ENCODE data around the gene MAEA. TPM values are rescaled to one million over a fixed set of nuclear protein-coding genes. Genes with fewer than 3 reads are reported as not detected.
A peak's percentile ranks its signal among the peaks of the same experiment; 100 is the strongest.

The MAEA gene
- total and polyA plus RNA-seq, 4 donors: 20.9 to 33.9 (median 29.8) TPM

DNA sequence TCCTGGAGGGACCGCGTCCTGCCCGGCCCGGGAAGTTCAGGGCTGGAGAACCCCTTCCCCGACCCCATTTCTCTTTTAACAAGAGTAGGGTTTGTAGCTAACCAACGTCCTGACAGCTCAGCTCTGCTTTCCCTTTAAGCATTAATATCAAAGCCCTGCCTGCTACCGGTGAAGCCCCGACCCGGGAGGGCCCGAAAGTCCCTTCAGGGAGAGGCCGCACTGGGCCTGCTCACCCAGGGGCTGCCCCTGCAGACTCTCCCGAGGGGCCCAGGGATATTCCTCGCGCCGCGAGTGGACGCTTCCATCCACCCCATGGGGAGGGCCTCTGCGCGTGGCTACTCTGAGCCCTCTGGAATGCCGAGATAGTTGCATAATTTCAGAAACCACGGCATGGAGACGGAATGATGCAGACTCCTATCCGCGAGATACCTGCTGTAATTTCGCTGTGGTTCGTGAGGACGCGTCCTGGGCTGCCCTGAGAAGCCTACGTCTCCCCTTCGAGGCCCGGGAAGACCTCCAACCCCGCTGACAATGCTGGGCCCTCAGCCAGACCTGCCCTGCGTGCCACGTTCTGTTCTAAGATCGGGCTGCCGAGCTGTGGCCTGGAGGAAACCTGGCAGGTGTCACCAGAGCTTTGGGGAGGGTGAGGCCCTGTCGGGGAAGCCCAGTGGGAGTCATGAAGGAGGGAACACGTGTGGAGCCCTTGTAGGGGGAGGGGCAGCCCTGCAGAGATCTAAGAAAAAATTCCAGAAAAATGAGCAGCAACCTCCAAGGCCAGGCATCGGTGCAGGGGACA lies 39.8 kb upstream of the MAEA start:
- WGBS: 38% methylated on average over 39 of the region's 39 CpGs

More for the DNA sequence above, 39.8 kb upstream of the MAEA start:
- peak overlapping the region; percentile 32 to 79 for H3K9ac ChIP-seq (ENCODE audit: low read depth in 1 of 2, low read length in 2 of 2)
- H3K9me3 ChIP-seq (ENCODE audit: control insufficient read depth in 4 of 4, low read length in 3 of 4): peaks cover 0 to 7% (median 0%) of the 10 kb centered on the region in 4 donors
- H3K4me3 ChIP-seq (ENCODE audit: low read depth in 1 of 3, low read length in 3 of 3): peak overlapping the region; percentile 64 to 71 (median 66)
- TF ChIP-seq FOXA1 (IDR thresholded peaks at IDR 0.05): no peak
- no peak for TF ChIP-seq RAD21 (IDR thresholded peaks at IDR 0.05)
- TF ChIP-seq, protein P1, sequence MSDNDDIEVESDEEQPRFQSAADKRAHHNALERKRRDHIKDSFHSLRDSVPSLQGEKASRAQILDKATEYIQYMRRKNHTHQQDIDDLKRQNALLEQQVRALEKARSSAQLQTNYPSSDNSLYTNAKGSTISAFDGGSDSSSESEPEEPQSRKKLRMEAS (IDR thresholded peaks at IDR 0.05): no peak
- no peak for TF ChIP-seq EGR1 (IDR thresholded peaks at IDR 0.05; ENCODE audit: low read depth in 2 of 2)
- TF ChIP-seq, protein P2, sequence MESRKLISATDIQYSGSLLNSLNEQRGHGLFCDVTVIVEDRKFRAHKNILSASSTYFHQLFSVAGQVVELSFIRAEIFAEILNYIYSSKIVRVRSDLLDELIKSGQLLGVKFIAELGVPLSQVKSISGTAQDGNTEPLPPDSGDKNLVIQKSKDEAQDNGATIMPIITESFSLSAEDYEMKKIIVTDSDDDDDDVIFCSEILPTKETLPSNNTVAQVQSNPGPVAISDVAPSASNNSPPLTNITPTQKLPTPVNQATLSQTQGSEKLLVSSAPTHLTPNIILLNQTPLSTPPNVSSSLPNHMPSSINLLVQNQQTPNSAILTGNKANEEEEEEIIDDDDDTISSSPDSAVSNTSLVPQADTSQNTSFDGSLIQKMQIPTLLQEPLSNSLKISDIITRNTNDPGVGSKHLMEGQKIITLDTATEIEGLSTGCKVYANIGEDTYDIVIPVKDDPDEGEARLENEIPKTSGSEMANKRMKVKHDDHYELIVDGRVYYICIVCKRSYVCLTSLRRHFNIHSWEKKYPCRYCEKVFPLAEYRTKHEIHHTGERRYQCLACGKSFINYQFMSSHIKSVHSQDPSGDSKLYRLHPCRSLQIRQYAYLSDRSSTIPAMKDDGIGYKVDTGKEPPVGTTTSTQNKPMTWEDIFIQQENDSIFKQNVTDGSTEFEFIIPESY (IDR thresholded peaks at IDR 0.05): no peak
- no peak for TF ChIP-seq JUND (IDR thresholded peaks at IDR 0.05)
- TF ChIP-seq YY1 (IDR thresholded peaks at IDR 0.05): no peak
- no peak for TF ChIP-seq GABPA (IDR thresholded peaks at IDR 0.05 in 1 of 2, conservative IDR thresholded peaks at IDR 0.05 in 1 of 2)
- no peak for TF ChIP-seq FOXA2 (IDR thresholded peaks at IDR 0.05)
- TF ChIP-seq RXRA (IDR thresholded peaks at IDR 0.05): no peak
- TF ChIP-seq, protein P3, sequence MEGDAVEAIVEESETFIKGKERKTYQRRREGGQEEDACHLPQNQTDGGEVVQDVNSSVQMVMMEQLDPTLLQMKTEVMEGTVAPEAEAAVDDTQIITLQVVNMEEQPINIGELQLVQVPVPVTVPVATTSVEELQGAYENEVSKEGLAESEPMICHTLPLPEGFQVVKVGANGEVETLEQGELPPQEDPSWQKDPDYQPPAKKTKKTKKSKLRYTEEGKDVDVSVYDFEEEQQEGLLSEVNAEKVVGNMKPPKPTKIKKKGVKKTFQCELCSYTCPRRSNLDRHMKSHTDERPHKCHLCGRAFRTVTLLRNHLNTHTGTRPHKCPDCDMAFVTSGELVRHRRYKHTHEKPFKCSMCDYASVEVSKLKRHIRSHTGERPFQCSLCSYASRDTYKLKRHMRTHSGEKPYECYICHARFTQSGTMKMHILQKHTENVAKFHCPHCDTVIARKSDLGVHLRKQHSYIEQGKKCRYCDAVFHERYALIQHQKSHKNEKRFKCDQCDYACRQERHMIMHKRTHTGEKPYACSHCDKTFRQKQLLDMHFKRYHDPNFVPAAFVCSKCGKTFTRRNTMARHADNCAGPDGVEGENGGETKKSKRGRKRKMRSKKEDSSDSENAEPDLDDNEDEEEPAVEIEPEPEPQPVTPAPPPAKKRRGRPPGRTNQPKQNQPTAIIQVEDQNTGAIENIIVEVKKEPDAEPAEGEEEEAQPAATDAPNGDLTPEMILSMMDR (IDR thresholded peaks at IDR 0.05; ENCODE audit: low read depth, low read length, missing input control): no peak
- TF ChIP-seq HNF4G (IDR thresholded peaks at IDR 0.05): no peak
- TF ChIP-seq, protein P4, sequence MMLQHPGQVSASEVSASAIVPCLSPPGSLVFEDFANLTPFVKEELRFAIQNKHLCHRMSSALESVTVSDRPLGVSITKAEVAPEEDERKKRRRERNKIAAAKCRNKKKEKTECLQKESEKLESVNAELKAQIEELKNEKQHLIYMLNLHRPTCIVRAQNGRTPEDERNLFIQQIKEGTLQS (IDR thresholded peaks at IDR 0.05): no peak
- no peak for TF ChIP-seq TAF1 (conservative IDR thresholded peaks at IDR 0.05)
- TF ChIP-seq NR2F2 (IDR thresholded peaks at IDR 0.05): no peak
- TF ChIP-seq, protein P5, sequence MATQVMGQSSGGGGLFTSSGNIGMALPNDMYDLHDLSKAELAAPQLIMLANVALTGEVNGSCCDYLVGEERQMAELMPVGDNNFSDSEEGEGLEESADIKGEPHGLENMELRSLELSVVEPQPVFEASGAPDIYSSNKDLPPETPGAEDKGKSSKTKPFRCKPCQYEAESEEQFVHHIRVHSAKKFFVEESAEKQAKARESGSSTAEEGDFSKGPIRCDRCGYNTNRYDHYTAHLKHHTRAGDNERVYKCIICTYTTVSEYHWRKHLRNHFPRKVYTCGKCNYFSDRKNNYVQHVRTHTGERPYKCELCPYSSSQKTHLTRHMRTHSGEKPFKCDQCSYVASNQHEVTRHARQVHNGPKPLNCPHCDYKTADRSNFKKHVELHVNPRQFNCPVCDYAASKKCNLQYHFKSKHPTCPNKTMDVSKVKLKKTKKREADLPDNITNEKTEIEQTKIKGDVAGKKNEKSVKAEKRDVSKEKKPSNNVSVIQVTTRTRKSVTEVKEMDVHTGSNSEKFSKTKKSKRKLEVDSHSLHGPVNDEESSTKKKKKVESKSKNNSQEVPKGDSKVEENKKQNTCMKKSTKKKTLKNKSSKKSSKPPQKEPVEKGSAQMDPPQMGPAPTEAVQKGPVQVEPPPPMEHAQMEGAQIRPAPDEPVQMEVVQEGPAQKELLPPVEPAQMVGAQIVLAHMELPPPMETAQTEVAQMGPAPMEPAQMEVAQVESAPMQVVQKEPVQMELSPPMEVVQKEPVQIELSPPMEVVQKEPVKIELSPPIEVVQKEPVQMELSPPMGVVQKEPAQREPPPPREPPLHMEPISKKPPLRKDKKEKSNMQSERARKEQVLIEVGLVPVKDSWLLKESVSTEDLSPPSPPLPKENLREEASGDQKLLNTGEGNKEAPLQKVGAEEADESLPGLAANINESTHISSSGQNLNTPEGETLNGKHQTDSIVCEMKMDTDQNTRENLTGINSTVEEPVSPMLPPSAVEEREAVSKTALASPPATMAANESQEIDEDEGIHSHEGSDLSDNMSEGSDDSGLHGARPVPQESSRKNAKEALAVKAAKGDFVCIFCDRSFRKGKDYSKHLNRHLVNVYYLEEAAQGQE (IDR thresholded peaks at IDR 0.05): no peak
- TF ChIP-seq SP1 (IDR thresholded peaks at IDR 0.05): no peak
- no peak for TF ChIP-seq HNF4A (conservative IDR thresholded peaks at IDR 0.05)
- H3K27ac ChIP-seq (ENCODE audit: low read depth in 1 of 2, low read length in 2 of 2): peak overlapping the region; percentile 93 to 94
- H3K4me1 ChIP-seq (ENCODE audit: control insufficient read depth in 4 of 4, insufficient read depth in 4 of 4, low read length in 3 of 4): peaks cover 15 to 43% (median 35%) of the 10 kb centered on the region in 4 donors
- H3K27me3 ChIP-seq (ENCODE audit: control insufficient read depth in 4 of 4, insufficient read depth in 4 of 4, low read length in 3 of 4): no peaks in the 10 kb centered on the region
- peak; percentile 34 for DNase-seq (ENCODE audit: low spot score)
- peaks cover 0 to 9% (median 2%) of the 10 kb centered on the region in 4 donors for H3K36me3 ChIP-seq (ENCODE audit: control insufficient read depth in 4 of 4, insufficient read depth in 3 of 4, low read depth in 1 of 4, low read length in 3 of 4)

All from liver (tissue), 9 donors.